Stimulated activated CD4-positive, alpha-beta T cell treated with anti-CD3 and anti-CD28 coated beads, Interleukin-12 subunit alpha, Interleukin-12 subunit beta, amount 100 ng/mL, for 4 hours (primary cell): Measurements from ENCODE around the gene CDCA5.

Source experiments
- DNase-seq: peaks from one replicate; pipeline ENCODE4 v3.0.0-alpha.2; 2020

The CDCA5 gene

GRCh38 chr11:65067446-65067845 is 16.4 kb downstream of the CDCA5 start:
- DNase-seq: no peak

GRCh38 chr11:65066805-65067291 is 17.0 kb downstream of the CDCA5 start:
- DNase-seq: no peak

- no peak for DNase-seq
Measured at GRCh38 chr11:65066315-65066714, 17.5 kb downstream of the CDCA5 start.

- DNase-seq: no peak
Measured at GRCh38 chr11:65065851-65066250, 18.0 kb downstream of the CDCA5 start.

GRCh38 chr11:65064847-65065240 is 19.0 kb downstream of the CDCA5 start:
- no peak for DNase-seq

GRCh38 chr11:65063532-65063931 is 20.3 kb downstream of the CDCA5 start:
- DNase-seq: no peak

GRCh38 chr11:65060913-65061408 is 22.9 kb downstream of the CDCA5 start:
- no peak for DNase-seq

GRCh38 chr11:65059959-65060824 is 23.6 kb downstream of the CDCA5 start:
- DNase-seq: no peak

- DNase-seq: no peak
Measured at GRCh38 chr11:65059523-65059922, 24.3 kb downstream of the CDCA5 start.

- DNase-seq: no peak
Measured at GRCh38 chr11:65058419-65059054, 25.3 kb downstream of the CDCA5 start, which contains the start of gene NAALADL1. Gene NAALADL1 (minus strand): TSS chr11:65058553. CDS start chr11:65058521, 32 bp downstream.

GRCh38 chr11:65058012-65058411 is 25.8 kb downstream of the CDCA5 start:
- DNase-seq: no peak

GRCh38 chr11:65057526-65057925 is 26.3 kb downstream of the CDCA5 start:
- no peak for DNase-seq

GRCh38 chr11:65056999-65057398 is 26.8 kb downstream of the CDCA5 start:
- DNase-seq: no peak

- DNase-seq: no peak
Measured at GRCh38 chr11:65055538-65055937, 28.3 kb downstream of the CDCA5 start.

- no peak for DNase-seq
Measured at GRCh38 chr11:65053827-65054508, 29.9 kb downstream of the CDCA5 start.

- no peak for DNase-seq
Measured at GRCh38 chr11:65051398-65051858, 32.4 kb downstream of the CDCA5 start.

- DNase-seq: peak; percentile 35
Measured at GRCh38 chr11:65047581-65048422, 36.0 kb downstream of the CDCA5 start.

- DNase-seq: no peak
Measured at GRCh38 chr11:65045728-65046127, 38.1 kb downstream of the CDCA5 start.

GRCh38 chr11:65045061-65045460 is 38.8 kb downstream of the CDCA5 start:
- DNase-seq: no peak

- DNase-seq: no peak
Measured at GRCh38 chr11:65043881-65044501, 39.8 kb downstream of the CDCA5 start.

- no peak for DNase-seq
Measured at GRCh38 chr11:65042891-65043290, 40.9 kb downstream of the CDCA5 start.
